KG1 (cell line): Measurements from ENCODE around the gene FUBP3.

Experiments
- DNase-seq: peaks from one replicate; lab custom pipeline; 2025; lab: John Stamatoyannopoulos, UW

The FUBP3 gene

GRCh38 chr9:130662099-130662969 lies 83.0 kb downstream of the FUBP3 start:
- no peak for DNase-seq

- DNase-seq = no peak
Observed at GRCh38 chr9:130662970-130663257, 83.5 kb downstream of the FUBP3 start.

GRCh38 chr9:130663258-130663976 lies 84.0 kb downstream of the FUBP3 start:
- DNase-seq = no peak

GRCh38 chr9:130663977-130664250 lies 84.5 kb downstream of the FUBP3 start:
- DNase-seq = no peak

GRCh38 chr9:130664251-130665028 lies 85.1 kb downstream of the FUBP3 start, which contains the start of gene PRDM12:
TSS of gene PRDM12 (plus strand) at chr9:130664594. CDS start at chr9:130664654, 60 bp downstream.
- DNase-seq = no peak

GRCh38 chr9:130665029-130665430 lies 85.7 kb downstream of the FUBP3 start:
- DNase-seq = no peak

- no peak for DNase-seq
Observed at GRCh38 chr9:130665431-130666392, 86.3 kb downstream of the FUBP3 start.

- DNase-seq = no peak
Observed at GRCh38 chr9:130666393-130667119, 87.2 kb downstream of the FUBP3 start.

GRCh38 chr9:130667120-130667435 lies 87.7 kb downstream of the FUBP3 start:
- DNase-seq = no peak

- no peak for DNase-seq
Observed at GRCh38 chr9:130668196-130668595, 88.8 kb downstream of the FUBP3 start.

- no peak for DNase-seq
Observed at GRCh38 chr9:130668659-130669058, 89.3 kb downstream of the FUBP3 start.

GRCh38 chr9:130669965-130670364 lies 90.6 kb downstream of the FUBP3 start:
- no peak for DNase-seq

GRCh38 chr9:130670644-130671043 lies 91.3 kb downstream of the FUBP3 start:
- DNase-seq = no peak

GRCh38 chr9:130672466-130672865 lies 93.1 kb downstream of the FUBP3 start:
- DNase-seq = no peak

- no peak for DNase-seq
Observed at GRCh38 chr9:130672933-130673615, 93.7 kb downstream of the FUBP3 start.

- DNase-seq = no peak
Observed at GRCh38 chr9:130675396-130675795, 96.0 kb downstream of the FUBP3 start.

GRCh38 chr9:130677252-130677651 lies 97.9 kb downstream of the FUBP3 start:
- DNase-seq = no peak

- no peak for DNase-seq
Observed at GRCh38 chr9:130680836-130681768, 101.7 kb downstream of the FUBP3 start.

- no peak for DNase-seq
Observed at GRCh38 chr9:130681769-130682420, 102.5 kb downstream of the FUBP3 start.
